ENCODE results near the gene BMPER. TPM values are rescaled to one million over a fixed set of nuclear protein-coding genes. Genes with fewer than 3 reads are reported as not detected.

Gene BMPER
- total RNA-seq, 2 experiments from 2014 or later: not detected

- Mint-ChIP-seq H3K9me3 (no peaks in the 10 kb centered on the region), H3K36me3 (ENCODE audit: low read depth) (no peaks in the 10 kb centered on the region), H3K4me3 (no peak overlapping the region), H3K27ac (no peak overlapping the region), H3K27me3 (peaks cover 16% of the 10 kb centered on the region), H3K4me1 (ENCODE audit: low read depth) (no peaks in the 10 kb centered on the region)
- no peaks in the 10 kb centered on the region for H3K9me3 ChIP-seq (ENCODE audit: control insufficient read depth in 1 of 2, insufficient read depth in 1 of 2, low read length in 2 of 2)
- no peak for TF ChIP-seq CTCF (IDR thresholded peaks at IDR 0.05)
- ChIA-PET CTCF (interaction anchor here (0.6 kb wide), 1 partner anchor 11 kb away, joined by 3 read pairs; no protein-coding TSS in a partner anchor), POLR2A (no interaction called here)
- H3K27ac ChIP-seq (ENCODE audit: low read depth in 1 of 2, low read length in 2 of 2): no peak overlapping the region
- ATAC-seq (ENCODE audit: poor library complexity) (no peak), DNase-seq (no peak)
- no peaks in the 10 kb centered on the region for H3K4me1 ChIP-seq (ENCODE audit: insufficient read depth, low read length)
- intact Hi-C loops (cut with DNase I, micrococcal nuclease): no loop called here
- H3K36me3 ChIP-seq (ENCODE audit: insufficient read depth, low read length): no peaks in the 10 kb centered on the region
- no peaks in the 10 kb centered on the region for H3K27me3 ChIP-seq (ENCODE audit: control insufficient read depth in 1 of 2, insufficient read depth in 2 of 2, low read length in 2 of 2)
- H3K4me3 ChIP-seq (ENCODE audit: low read length): no peak overlapping the region
These were observed 17.5 kb downstream of the BMPER start for GRCh38 chr7:33922820-33923219.

GRCh38 chr7:33923440-33924229 lies 18.3 kb downstream of the BMPER start:
- no peaks in the 10 kb centered on the region for H3K4me1 ChIP-seq (ENCODE audit: insufficient read depth, low read length)
- no peak for ATAC-seq (ENCODE audit: poor library complexity)
- Mint-ChIP-seq H3K9me3 (no peaks in the 10 kb centered on the region), H3K4me3 (no peak overlapping the region), H3K4me1 (ENCODE audit: low read depth) (no peaks in the 10 kb centered on the region), H3K27me3 (peaks cover 16% of the 10 kb centered on the region), H3K36me3 (ENCODE audit: low read depth) (no peaks in the 10 kb centered on the region), H3K27ac (no peak overlapping the region)
- no peak overlapping the region for H3K4me3 ChIP-seq (ENCODE audit: low read length)
- H3K27me3 ChIP-seq (ENCODE audit: control insufficient read depth in 1 of 2, insufficient read depth in 2 of 2, low read length in 2 of 2): no peaks in the 10 kb centered on the region
- no peak for TF ChIP-seq CTCF (IDR thresholded peaks at IDR 0.05)
- DNase-seq: no peak
- ChIA-PET POLR2A (no interaction called here), CTCF (no interaction called here)
- H3K27ac ChIP-seq (ENCODE audit: low read depth in 1 of 2, low read length in 2 of 2): no peak overlapping the region
- no peaks in the 10 kb centered on the region for H3K9me3 ChIP-seq (ENCODE audit: control insufficient read depth in 1 of 2, insufficient read depth in 1 of 2, low read length in 2 of 2)
- H3K36me3 ChIP-seq (ENCODE audit: insufficient read depth, low read length): no peaks in the 10 kb centered on the region
- intact Hi-C loops (cut with DNase I, micrococcal nuclease): no loop called here

DNA sequence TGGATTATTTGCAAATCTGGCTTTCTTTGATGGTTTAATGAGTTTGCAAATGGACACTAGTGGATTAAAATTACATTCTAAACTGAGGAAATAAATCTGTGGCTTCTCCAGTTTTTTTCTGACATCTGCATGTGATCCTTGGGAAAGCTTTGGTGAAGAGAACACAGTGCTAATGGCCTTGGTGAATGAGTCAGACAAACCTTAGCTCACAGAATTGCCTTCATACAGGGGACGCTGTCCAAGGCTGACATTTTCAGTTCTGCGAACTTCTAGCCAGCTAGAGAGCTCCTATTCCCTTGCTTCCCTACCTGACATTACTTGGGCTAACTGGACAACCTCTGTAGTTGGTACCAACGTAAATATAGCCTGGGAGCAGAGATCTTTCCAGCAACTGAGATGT lies 21.2 kb downstream of the BMPER start:
- ChIA-PET POLR2A (no interaction called here), CTCF (no interaction called here)
- no peak for ATAC-seq (ENCODE audit: poor library complexity)
- H3K4me3 Mint-ChIP-seq: no peak overlapping the region
- no peaks in the 10 kb centered on the region for H3K4me1 Mint-ChIP-seq (ENCODE audit: low read depth)
- no peaks in the 10 kb centered on the region for H3K9me3 Mint-ChIP-seq
- no peaks in the 10 kb centered on the region for H3K36me3 ChIP-seq (ENCODE audit: insufficient read depth, low read length)
- H3K27me3 ChIP-seq (ENCODE audit: control insufficient read depth in 1 of 2, insufficient read depth in 2 of 2, low read length in 2 of 2): peaks cover 0 to 10% of the 10 kb centered on the region in 2 experiments
- no peaks in the 10 kb centered on the region for H3K36me3 Mint-ChIP-seq (ENCODE audit: low read depth)
- intact Hi-C loops (cut with DNase I, micrococcal nuclease): no loop called here
- TF ChIP-seq CTCF (IDR thresholded peaks at IDR 0.05): no peak
- H3K27ac ChIP-seq (ENCODE audit: low read depth in 1 of 2, low read length in 2 of 2): no peak overlapping the region
- H3K27ac Mint-ChIP-seq: no peak overlapping the region
- H3K4me3 ChIP-seq (ENCODE audit: low read length): no peak overlapping the region
- H3K4me1 ChIP-seq (ENCODE audit: insufficient read depth, low read length): no peaks in the 10 kb centered on the region
- DNase-seq: no peak
- no peaks in the 10 kb centered on the region for H3K9me3 ChIP-seq (ENCODE audit: control insufficient read depth in 1 of 2, insufficient read depth in 1 of 2, low read length in 2 of 2)
- peaks cover 18% of the 10 kb centered on the region for H3K27me3 Mint-ChIP-seq
